Measurements from ENCODE around the gene AP1B1.

AP1B1 gene

GRCh38 chr22:29306835-29307595, 81.4 kb downstream of the AP1B1 start:
- peak overlapping the region; percentile 15 to 35 for H3K4me3 ChIP-seq (ENCODE audit: low read depth in 1 of 2, low read length in 1 of 2)
- H3K27ac ChIP-seq = no peak overlapping the region
- peaks cover 6 to 14% of the 10 kb centered on the region in 2 experiments for H3K4me1 ChIP-seq (ENCODE audit: control insufficient read depth in 1 of 2, insufficient read depth in 1 of 2, low read depth in 1 of 2, low read length in 1 of 2)
- no peaks in the 10 kb centered on the region for H3K9me3 ChIP-seq
- H3K36me3 ChIP-seq = peaks cover 3% of the 10 kb centered on the region
- TF ChIP-seq CTCF (IDR thresholded peaks at IDR 0.05) = no peak
- H3K27me3 ChIP-seq = peaks cover 80% of the 10 kb centered on the region

- no peak for TF ChIP-seq CTCF (IDR thresholded peaks at IDR 0.05)
- Histone ChIP-seq H3K27me3 (peaks cover 73% of the 10 kb centered on the region), H3K9me3 (no peaks in the 10 kb centered on the region), H3K4me1 (ENCODE audit: control insufficient read depth in 1 of 2, insufficient read depth in 1 of 2, low read depth in 1 of 2, low read length in 1 of 2) (peaks cover 6 to 14% of the 10 kb centered on the region in 2 experiments), H3K27ac (no peak within 1 kb of the TSS), H3K36me3 (peaks cover 10% of the 10 kb centered on the region), H3K4me3 (ENCODE audit: low read depth in 1 of 2, low read length in 1 of 2) (peak within 1 kb of the TSS; percentile 15 to 35)
Observed at GRCh38 chr22:29306175-29306834, 82.1 kb downstream of the AP1B1 start, which contains the start of gene GAS2L1. TSS of gene GAS2L1 (plus strand) at chr22:29306650. CDS start at chr22:29308106, 1,456 bp downstream.

GRCh38 chr22:29305836-29306174, 82.6 kb downstream of the AP1B1 start:
- peaks cover 4 to 14% of the 10 kb centered on the region in 2 experiments for H3K4me1 ChIP-seq (ENCODE audit: control insufficient read depth in 1 of 2, insufficient read depth in 1 of 2, low read depth in 1 of 2, low read length in 1 of 2)
- peak overlapping the region in 1 of 2 experiments; percentile 35 for H3K4me3 ChIP-seq (ENCODE audit: low read depth in 1 of 2, low read length in 1 of 2)
- H3K9me3 ChIP-seq = no peaks in the 10 kb centered on the region
- H3K36me3 ChIP-seq = peaks cover 15% of the 10 kb centered on the region
- peaks cover 68% of the 10 kb centered on the region for H3K27me3 ChIP-seq
- no peak for TF ChIP-seq CTCF (IDR thresholded peaks at IDR 0.05)
- no peak overlapping the region for H3K27ac ChIP-seq

- Histone ChIP-seq H3K4me1 (ENCODE audit: control insufficient read depth in 1 of 2, insufficient read depth in 1 of 2, low read depth in 1 of 2, low read length in 1 of 2) (peaks cover 4 to 14% of the 10 kb centered on the region in 2 experiments), H3K4me3 (ENCODE audit: low read depth in 1 of 2, low read length in 1 of 2) (no peak overlapping the region), H3K9me3 (no peaks in the 10 kb centered on the region), H3K36me3 (peaks cover 44% of the 10 kb centered on the region), H3K27ac (no peak overlapping the region), H3K27me3 (peaks cover 41% of the 10 kb centered on the region)
- TF ChIP-seq CTCF (IDR thresholded peaks at IDR 0.05) = no peak
Observed at GRCh38 chr22:29302681-29303465, 85.5 kb downstream of the AP1B1 start.

GRCh38 chr22:29302402-29302680, 86.0 kb downstream of the AP1B1 start:
- Histone ChIP-seq H3K4me3 (ENCODE audit: low read depth in 1 of 2, low read length in 1 of 2) (no peak overlapping the region), H3K4me1 (ENCODE audit: control insufficient read depth in 1 of 2, insufficient read depth in 1 of 2, low read depth in 1 of 2, low read length in 1 of 2) (peaks cover 4 to 13% of the 10 kb centered on the region in 2 experiments), H3K36me3 (peaks cover 50% of the 10 kb centered on the region), H3K27me3 (peaks cover 35% of the 10 kb centered on the region), H3K9me3 (no peaks in the 10 kb centered on the region), H3K27ac (no peak overlapping the region)
- TF ChIP-seq CTCF (IDR thresholded peaks at IDR 0.05) = no peak
